ENCODE measurements around the gene GATM.
"Not testable (repeated sequence)": the region's sequence is repeated elsewhere in the genome, so short reads cannot be mapped to it uniquely, and the experiment has no call there.

Gene GATM

GRCh38 chr15:45349623-45350022 is 28.7 kb downstream of the GATM start:
- no peak for DNase-seq

DNA sequence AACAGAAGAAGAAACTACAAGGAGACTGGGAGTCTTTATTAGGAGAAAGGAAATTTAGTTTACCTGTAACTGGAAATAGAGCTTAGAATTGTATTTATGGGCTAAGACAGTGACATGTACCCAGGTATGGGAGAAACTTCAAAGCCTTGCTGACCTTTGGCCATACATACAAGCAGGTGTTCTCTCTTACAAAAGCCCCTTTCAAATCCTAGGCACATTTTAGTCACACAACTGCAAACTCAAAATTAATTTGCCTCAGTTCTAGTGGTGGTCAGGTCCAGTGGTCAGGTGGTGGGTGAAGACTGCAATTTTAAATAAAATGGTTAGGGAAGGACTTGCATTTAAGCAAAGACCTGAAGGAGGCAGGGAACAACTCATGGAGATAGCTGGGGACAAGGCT is 30.4 kb downstream of the GATM start:
- no peak for DNase-seq

- no peak for DNase-seq
Observed at GRCh38 chr15:45347033-45347432, 31.3 kb downstream of the GATM start.

DNA sequence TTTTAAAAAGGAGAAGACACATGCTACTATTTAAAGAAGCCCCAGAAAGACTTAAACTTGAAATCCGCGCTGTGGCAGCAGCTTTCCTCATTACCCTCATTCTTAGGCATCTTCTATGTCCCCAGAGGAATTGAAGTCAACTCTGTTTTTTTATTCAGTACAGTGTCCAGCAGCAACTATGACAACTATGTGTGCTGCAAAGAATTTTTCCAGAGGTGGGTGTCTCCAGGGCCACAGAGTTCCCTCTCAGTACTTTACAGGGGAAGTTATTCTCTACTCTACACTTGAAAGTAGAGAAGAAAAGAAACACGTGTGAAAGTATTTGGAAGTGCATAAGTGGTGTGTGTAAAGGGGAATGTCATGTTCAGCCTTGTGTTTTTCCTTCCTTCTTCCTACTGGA is 32.0 kb downstream of the GATM start:
- DNase-seq: no peak

- DNase-seq: no peak
Observed at GRCh38 chr15:45343258-45343860, 35.0 kb downstream of the GATM start.

- no peak for DNase-seq
Observed at GRCh38 chr15:45341790-45342189, 36.6 kb downstream of the GATM start.

DNA sequence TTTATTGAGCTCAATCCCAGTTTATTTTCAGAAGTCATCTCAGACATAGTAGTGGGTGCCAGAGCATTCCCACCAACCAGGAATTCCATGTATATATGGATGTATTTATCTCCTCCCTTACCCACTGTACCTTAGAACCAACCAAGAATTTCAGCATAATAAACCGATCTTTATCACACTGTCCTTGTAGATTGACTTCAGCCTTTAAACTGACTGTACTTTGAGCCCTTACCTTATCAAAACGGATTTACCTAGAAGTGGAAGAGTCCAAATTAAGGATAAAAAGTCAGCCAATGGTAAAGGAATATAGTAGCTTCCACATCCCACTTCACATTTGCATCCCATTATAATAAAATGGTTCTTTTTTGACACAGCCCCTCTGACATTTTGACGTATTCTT is 37.9 kb downstream of the GATM start:
- no peak for DNase-seq

- DNase-seq: no peak
Observed at GRCh38 chr15:45338417-45338816, 39.9 kb downstream of the GATM start.

DNA sequence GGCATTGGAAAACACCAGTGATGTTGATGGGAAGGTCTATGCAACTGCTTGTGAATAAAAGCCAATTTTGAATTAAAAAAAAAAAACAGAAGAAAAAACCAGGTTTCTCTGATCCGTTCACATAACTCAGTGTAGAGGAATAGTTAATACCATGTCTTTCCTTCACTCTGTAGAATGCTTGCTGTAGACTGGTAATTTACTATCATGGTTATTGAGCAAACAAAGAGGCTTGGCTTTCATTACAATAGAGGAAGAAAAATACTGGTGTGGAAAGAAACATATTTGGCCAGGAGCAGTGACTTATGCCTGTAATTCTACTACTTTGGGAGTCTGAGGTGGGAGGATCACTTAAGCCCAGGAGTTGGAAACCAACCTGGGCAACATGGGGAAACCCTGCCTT is 41.1 kb downstream of the GATM start:
- DNase-seq: no peak

- DNase-seq: no peak
Observed at GRCh38 chr15:45333550-45333949, 44.8 kb downstream of the GATM start.

DNA sequence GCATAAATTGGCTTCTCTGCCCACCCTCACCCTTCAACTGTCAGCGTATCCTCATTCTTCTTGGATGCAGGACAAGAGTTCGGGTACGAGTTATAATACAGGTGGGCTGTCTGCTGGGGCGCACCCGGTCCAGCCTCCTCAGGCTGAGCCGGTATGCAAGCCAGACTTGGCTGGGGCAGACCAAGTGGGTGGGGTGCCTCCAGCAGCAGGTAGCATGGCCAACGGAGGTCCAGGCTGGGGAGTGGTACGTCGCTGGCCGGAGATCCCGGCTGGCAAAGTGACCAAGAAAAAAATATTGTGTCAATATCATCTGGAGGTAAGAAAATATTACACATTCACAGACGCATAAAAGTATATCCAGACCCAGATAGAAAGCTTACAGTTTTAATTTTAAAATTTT is 45.6 kb downstream of the GATM start:
- DNase-seq: no peak

DNA sequence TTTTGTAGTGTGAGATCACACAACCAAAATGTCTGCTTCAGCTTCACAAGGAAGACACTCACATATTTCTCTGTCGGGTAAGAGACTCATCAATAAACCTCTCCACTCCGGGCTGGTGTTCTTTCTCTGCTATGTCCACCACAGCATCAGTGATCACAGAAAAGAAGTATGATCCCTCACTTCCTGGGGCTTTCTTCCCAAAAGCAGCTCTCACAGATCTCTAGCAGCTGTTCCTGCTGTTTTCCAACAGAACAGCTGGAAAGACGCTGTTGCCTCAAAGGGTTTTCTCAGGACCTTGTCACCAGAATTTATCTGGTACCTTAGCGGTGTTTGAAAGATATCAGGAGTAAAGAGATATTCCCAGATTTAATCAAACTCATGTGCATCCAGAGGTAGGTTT is 46.4 kb downstream of the GATM start:
- DNase-seq: no peak

DNA sequence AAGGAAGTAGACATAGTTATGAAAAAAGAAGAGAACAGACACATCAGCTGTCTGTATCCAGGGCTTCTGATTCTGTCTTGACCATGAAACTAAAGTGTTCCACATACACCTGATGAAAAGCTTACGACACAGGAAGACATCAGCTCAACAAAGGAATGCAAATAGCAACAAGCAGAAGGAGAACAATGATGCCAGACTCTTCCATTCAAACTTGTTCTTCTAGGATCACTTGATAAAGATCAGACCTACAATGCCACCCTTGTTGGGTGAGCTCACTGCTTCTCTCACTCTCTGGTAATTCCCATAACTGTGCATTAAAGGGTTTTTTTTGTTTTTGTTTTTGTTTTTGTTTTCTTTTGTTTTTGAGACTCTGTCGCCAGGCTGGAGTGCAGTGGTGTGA is 49.7 kb downstream of the GATM start:
- DNase-seq: no peak

- DNase-seq: no peak
Observed at GRCh38 chr15:45326741-45327140, 51.6 kb downstream of the GATM start.

- DNase-seq: no peak
Observed at GRCh38 chr15:45326280-45326679, 52.1 kb downstream of the GATM start.

DNA sequence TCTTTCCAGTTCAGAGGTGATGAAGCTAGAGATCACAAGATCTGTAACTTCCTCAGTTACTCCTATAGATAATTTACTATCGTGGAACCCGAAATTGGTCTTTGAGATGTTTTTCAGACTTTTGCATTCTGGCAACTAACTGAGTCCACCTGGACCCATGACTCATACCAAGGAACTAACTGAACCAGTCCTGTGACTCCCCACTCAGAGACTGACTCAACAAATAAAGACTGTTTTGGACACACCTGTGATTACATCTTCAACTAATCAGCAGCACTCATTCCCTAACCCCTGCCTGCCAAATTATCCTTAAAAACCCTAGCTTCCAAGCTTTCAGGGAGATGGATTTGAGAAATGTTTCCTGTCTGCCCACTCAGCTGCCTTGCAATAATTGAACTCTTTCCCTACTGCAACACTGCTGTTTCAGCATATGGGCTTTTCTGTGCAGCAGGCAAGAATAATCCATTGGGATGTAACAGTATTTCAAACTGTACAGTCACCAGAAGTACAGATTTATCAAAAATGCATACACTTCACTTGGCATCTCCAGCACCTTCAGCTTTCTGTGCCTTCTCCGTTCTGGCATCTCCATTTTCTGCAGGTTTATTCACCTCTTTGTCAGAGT is 57.7 kb downstream of the GATM start:
- no peak for DNase-seq

- no peak for DNase-seq
Observed at GRCh38 chr15:45319472-45320214, 58.7 kb downstream of the GATM start.

DNA sequence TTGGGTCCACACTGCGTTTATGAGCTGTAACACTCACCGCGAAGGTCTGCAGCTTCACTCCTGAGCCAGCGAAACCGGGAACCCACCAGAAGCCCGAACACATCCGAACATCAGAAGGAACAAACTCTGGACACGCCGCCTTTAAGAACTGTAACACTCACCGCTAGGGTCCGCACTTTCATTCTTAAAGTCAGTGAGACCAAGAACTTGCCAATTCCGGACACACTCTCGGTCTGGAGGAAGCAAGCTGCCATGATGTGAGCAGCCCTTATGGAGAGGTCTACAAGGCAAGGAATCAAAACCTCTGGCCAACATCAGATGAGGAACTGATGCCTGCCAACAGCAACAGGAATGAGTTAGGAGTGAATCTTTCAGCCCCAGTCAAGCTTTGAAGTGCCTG is 63.4 kb downstream of the GATM start:
- DNase-seq: no peak

- not testable (repeated sequence) for DNase-seq
Observed at GRCh38 chr15:45314117-45314516, 64.2 kb downstream of the GATM start.

Data from activated CD8-positive, alpha-beta memory T cell treated with anti-CD3 and anti-CD28 coated beads for 24 hours (primary cell).